Heart left ventricle (tissue), 13 donors: ENCODE data around the gene GDF10.

ENCODE experiments used
- POLR2A ChIP-seq, 2 donors: fragments of 450-650 bp; IDR thresholded peaks; one replicate each; pipeline ENCODE4 v1.6.1; 2017; ENCODE audit warnings: antibody characterized with exemption in 2 of 2, mild to moderate bottlenecking in 2 of 2, moderate library complexity in 2 of 2
- TF ChIP-seq, protein P1 (sequence below), 12 donors: fragments of 200-600 bp; sonication (generic) in 4 of 12; IDR thresholded peaks; one replicate each; pipeline versions ENCODE4 v1.5.0 to v1.8.0; 2018 to 2022; ENCODE audit warnings: antibody characterized with exemption in 12 of 12, mild to moderate bottlenecking in 5 of 12
- donor health status: ischemic (EF 13 %, LVEDD 7.1; RV severe dilation, severe dysfunction).
- donor health status: DM: no; HTN: yes; CAD: no.
- donor health status: DM: no; HTN: no; CAD: no.
- donor health status: ischemic (EF 25% LVEDD 6.9; RV normal size, moderate dysfunction).
- donor health status: ischemic (EF 25% LVEDD 5.7; RV mildly dilated, moderate dysfunction).
- donor health status: ischemic (EF 35%, LVEDD 5.7; RV mildly dilated, moderate dysfunction).
- donor health status: nonischemic (EF 11% LVEDD 7.7; RV severe dilation, severe dysfunction).
- donor health status: DM: yes; HTN: yes; CAD: no.
- donor health status: PGD.
- donor health status: ischemic (EF 29% LVEDD 5.4; RV normal size, mild dysfunction).
- donor health status: nonischemic (EF 23%, LVEDD 6.1; RV moderate dilation, normal function).

DNA sequence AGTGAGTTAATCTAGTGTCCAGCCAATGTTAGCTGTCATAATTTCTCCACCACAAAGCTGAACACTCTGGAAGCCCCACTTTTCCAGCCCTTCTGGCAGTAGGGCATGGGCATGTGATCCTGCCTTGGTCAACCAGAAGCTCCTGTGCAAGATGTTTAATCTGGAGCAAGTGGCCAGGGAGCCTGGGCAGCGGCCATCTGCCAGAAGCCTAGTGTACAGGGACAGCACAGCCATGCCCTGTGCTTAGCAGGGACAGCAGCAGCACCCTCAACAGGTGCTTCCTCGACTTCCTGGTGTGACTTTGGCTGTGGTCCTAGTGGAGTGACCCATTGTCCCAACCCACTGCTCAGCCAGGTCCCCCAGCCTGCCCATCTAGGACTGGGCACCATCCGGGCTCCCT, 58.5 kb downstream of the GDF10 start:
- TF ChIP-seq, protein P1, sequence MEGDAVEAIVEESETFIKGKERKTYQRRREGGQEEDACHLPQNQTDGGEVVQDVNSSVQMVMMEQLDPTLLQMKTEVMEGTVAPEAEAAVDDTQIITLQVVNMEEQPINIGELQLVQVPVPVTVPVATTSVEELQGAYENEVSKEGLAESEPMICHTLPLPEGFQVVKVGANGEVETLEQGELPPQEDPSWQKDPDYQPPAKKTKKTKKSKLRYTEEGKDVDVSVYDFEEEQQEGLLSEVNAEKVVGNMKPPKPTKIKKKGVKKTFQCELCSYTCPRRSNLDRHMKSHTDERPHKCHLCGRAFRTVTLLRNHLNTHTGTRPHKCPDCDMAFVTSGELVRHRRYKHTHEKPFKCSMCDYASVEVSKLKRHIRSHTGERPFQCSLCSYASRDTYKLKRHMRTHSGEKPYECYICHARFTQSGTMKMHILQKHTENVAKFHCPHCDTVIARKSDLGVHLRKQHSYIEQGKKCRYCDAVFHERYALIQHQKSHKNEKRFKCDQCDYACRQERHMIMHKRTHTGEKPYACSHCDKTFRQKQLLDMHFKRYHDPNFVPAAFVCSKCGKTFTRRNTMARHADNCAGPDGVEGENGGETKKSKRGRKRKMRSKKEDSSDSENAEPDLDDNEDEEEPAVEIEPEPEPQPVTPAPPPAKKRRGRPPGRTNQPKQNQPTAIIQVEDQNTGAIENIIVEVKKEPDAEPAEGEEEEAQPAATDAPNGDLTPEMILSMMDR (IDR thresholded peaks at IDR 0.05): no peak
- TF ChIP-seq POLR2A (IDR thresholded peaks at IDR 0.05): no peak
